H1 (cell line): ENCODE results near the gene MTR. TPM values are rescaled to one million over a fixed set of nuclear protein-coding genes. Genes with fewer than 3 reads are reported as not detected.

Source experiments
- CTCF ChIA-PET: fragments of 300-600 bp; sonication (Branson Sonifier 250); formaldehyde crosslinking; loops from one replicate; lab custom pipeline; 2021; ENCODE audit not compliant: partially characterized antibody; lab: Charles Lee
- POLR2A ChIA-PET: fragments of 300-600 bp; sonication (Branson Sonifier 250); formaldehyde crosslinking; loops from one replicate; lab custom pipeline; 2021; ENCODE audit warnings: inconsistent platforms; ENCODE audit not compliant: partially characterized antibody; lab: Charles Lee
- DNase-seq, 2 experiments: peaks; one replicate each; pipeline versions ENCODE4 v3.0.0 to v3.0.0-alpha.2; 2010 to 2022; ENCODE audit warnings: low spot score in 2 of 2, low read depth in 1 of 2, mixed read lengths in 1 of 2
- FAIRE-seq: peaks from 2 replicates; lab custom pipeline; 2011; peaks lifted over from hg19 to GRCh38; lab: Jason Lieb, UNC
- H2AFZ ChIP-seq: 2 replicates; pipeline ENCODE4 v1.8.1; 2012; ENCODE audit warnings: low read length, inconsistent platforms
- H2AK5ac ChIP-seq: 2 replicates; pipeline ENCODE4 v1.6.1; 2013; ENCODE audit warnings: low read depth, low read length
- H2BK120ac ChIP-seq: replicated peaks from 2 replicates; pipeline ENCODE3; 2013; ENCODE audit warnings: low read depth, low read length, inconsistent platforms
- H2BK12ac ChIP-seq: 2 replicates; pipeline ENCODE4 v1.6.1; 2013; ENCODE audit warnings: low read depth, low read length
- H2BK15ac ChIP-seq: 2 replicates; pipeline ENCODE4 v1.6.1; 2013; ENCODE audit warnings: low read length
- H2BK20ac ChIP-seq: 2 replicates; pipeline ENCODE4 v1.6.1; 2013; ENCODE audit warnings: low read length
- H2BK5ac ChIP-seq: 2 replicates; pipeline ENCODE4 v1.6.1; 2013; ENCODE audit warnings: low read depth, low read length
- H3K14ac ChIP-seq: 2 replicates; pipeline ENCODE4 v1.6.1; 2013; ENCODE audit warnings: inconsistent platforms; ENCODE audit not compliant: insufficient read length
- H3K18ac ChIP-seq: 2 replicates; pipeline ENCODE4 v1.6.1; 2013; ENCODE audit warnings: low read length; ENCODE audit errors: extremely low read depth
- H3K23ac ChIP-seq: 2 replicates; pipeline ENCODE4 v1.6.1; 2013; ENCODE audit warnings: inconsistent platforms; ENCODE audit not compliant: insufficient read length
- H3K23me2 ChIP-seq: 2 replicates; pipeline ENCODE4 v1.6.1; 2013; ENCODE audit warnings: low read depth, low read length
- H3K27ac ChIP-seq: 2 replicates; pipeline ENCODE4 v1.6.1; 2011; ENCODE audit warnings: low read depth, low read length, inconsistent platforms
- H3K27me3 ChIP-seq, 4 experiments: replicated peaks in 1 of 4; 1 replicate in 1 of 4; 2 replicates in 3 of 4; pipeline versions ENCODE4 v1.6.1 to v1.8.1; 2011 to 2013; ENCODE audit warnings: low read length in 3 of 4, mild to moderate bottlenecking in 3 of 4, inconsistent platforms in 2 of 4, mixed read lengths in 2 of 4, moderate library complexity in 1 of 4; ENCODE audit not compliant: control insufficient read depth in 3 of 4, insufficient read depth in 3 of 4; ENCODE audit errors: extremely low read depth in 1 of 4
- H3K36me3 ChIP-seq, 4 experiments: 2 replicates each; pipeline versions ENCODE4 v1.6.1 to v1.8.1; 2011 to 2013; ENCODE audit warnings: mild to moderate bottlenecking in 4 of 4, low read length in 3 of 4, moderate library complexity in 2 of 4, control low read depth in 1 of 4, inconsistent platforms in 1 of 4; ENCODE audit not compliant: insufficient read depth in 4 of 4, control insufficient read depth in 2 of 4
- H3K4ac ChIP-seq: replicated peaks from 2 replicates; pipeline ENCODE3; 2013; ENCODE audit warnings: low read length, low read depth, mixed read lengths, inconsistent platforms; ENCODE audit not compliant: insufficient read length
- H3K4me1 ChIP-seq, 4 experiments: replicated peaks in 1 of 4; 1 replicate in 1 of 4; 2 replicates in 3 of 4; pipeline versions ENCODE4 v1.6.1 to v1.8.1; 2011 to 2013; ENCODE audit warnings: low read length in 3 of 4, inconsistent platforms in 2 of 4, mixed read lengths in 1 of 4; ENCODE audit not compliant: insufficient read depth in 4 of 4, control insufficient read depth in 3 of 4
- H3K4me2 ChIP-seq, 2 experiments: 2 replicates each; pipeline versions ENCODE4 v1.6.1 to v1.8.1; 2011 to 2013; ENCODE audit warnings: low read depth in 2 of 2, low read length in 2 of 2, control low read depth in 1 of 2, inconsistent platforms in 1 of 2, mild to moderate bottlenecking in 1 of 2; ENCODE audit not compliant: insufficient read depth in 1 of 2
- H3K4me3 ChIP-seq, 4 experiments: fragments of 200-600, 300-600 bp in 1 of 4; sonication (generic), shearing (Covaris generic), sonication (Bioruptor Twin) in 1 of 4; 2 replicates each; pipeline versions ENCODE4 v1.5.1 to v1.8.1; 2011 to 2016; ENCODE audit warnings: low read length in 4 of 4, low read depth in 3 of 4, control low read depth in 2 of 4, inconsistent platforms in 2 of 4, mild to moderate bottlenecking in 2 of 4, mixed read lengths in 1 of 4, moderate library complexity in 1 of 4; ENCODE audit not compliant: insufficient read depth in 2 of 4; ENCODE audit errors: extremely low read depth in 1 of 4
- H3K56ac ChIP-seq: replicated peaks from 2 replicates; pipeline ENCODE3; 2013; ENCODE audit warnings: low read depth, mild to moderate bottlenecking, mixed read lengths, low read length, inconsistent platforms; ENCODE audit not compliant: insufficient read length
- H3K79me1 ChIP-seq: 2 replicates; pipeline ENCODE4 v1.6.1; 2013; ENCODE audit warnings: low read depth, low read length, control low read depth
- H3K79me2 ChIP-seq, 2 experiments: 2 replicates each; pipeline versions ENCODE4 v1.6.1 to v1.8.1; 2012 to 2013; ENCODE audit warnings: low read length in 2 of 2, mild to moderate bottlenecking in 2 of 2, inconsistent platforms in 1 of 2; ENCODE audit not compliant: insufficient read depth in 2 of 2, control insufficient read depth in 1 of 2
- H3K9ac ChIP-seq, 4 experiments: replicated peaks in 1 of 4; 1 replicate in 1 of 4; 2 replicates in 3 of 4; pipeline versions ENCODE4 v1.6.1 to v1.8.1; 2011 to 2013; ENCODE audit warnings: low read depth in 3 of 4, low read length in 3 of 4, control low read depth in 2 of 4, mild to moderate bottlenecking in 2 of 4, moderate library complexity in 2 of 4, inconsistent platforms in 1 of 4; ENCODE audit errors: extremely low read depth in 1 of 4
- H3K9me3 ChIP-seq, 2 experiments: 2 replicates each; pipeline versions ENCODE4 v1.6.1 to v1.8.1; 2012 to 2013; ENCODE audit warnings: mild to moderate bottlenecking in 2 of 2, moderate library complexity in 2 of 2, control low read depth in 1 of 2, inconsistent platforms in 1 of 2, low read depth in 1 of 2, low read length in 1 of 2, mixed read lengths in 1 of 2; ENCODE audit not compliant: insufficient read depth in 2 of 2
- H4K20me1 ChIP-seq, 2 experiments: replicated peaks in 1 of 2; 2 replicates each; pipeline versions ENCODE3 to v1.8.1; 2011 to 2013; ENCODE audit warnings: inconsistent platforms in 2 of 2, low read length in 2 of 2, mild to moderate bottlenecking in 1 of 2; ENCODE audit not compliant: insufficient read depth in 2 of 2, control insufficient read depth in 1 of 2
- H4K5ac ChIP-seq: 2 replicates; pipeline ENCODE4 v1.6.1; 2013; ENCODE audit warnings: low read length, low read depth, mixed read lengths, inconsistent platforms; ENCODE audit not compliant: insufficient read length
- H4K8ac ChIP-seq: 2 replicates; pipeline ENCODE4 v1.8.0; 2013; ENCODE audit warnings: mild to moderate bottlenecking, moderate library complexity, low read length, inconsistent platforms; ENCODE audit not compliant: insufficient read depth; ENCODE audit errors: extremely low read depth
- H4K91ac ChIP-seq: replicated peaks from 2 replicates; pipeline ENCODE3; 2013; ENCODE audit warnings: low read length, mixed read lengths, inconsistent platforms; ENCODE audit not compliant: insufficient read length
- TCF12 ChIP-seq: IDR thresholded peaks from 2 replicates; pipeline ENCODE4 v1.6.1; 2011; ENCODE audit warnings: low read depth, mild to moderate bottlenecking, low read length
- WGBS, 2 experiments: shearing (Covaris generic) in 1 of 2; methylation state at CpG; one replicate each; pipeline versions ENCODE4 v1.1.6 to v1.1.7; 2013 to 2015; ENCODE audit warnings: low lambda C conversion rate in 2 of 2, mixed read lengths in 2 of 2, inconsistent platforms in 1 of 2, low coverage in 1 of 2, missing lambda C conversion rate in 1 of 2; ENCODE audit not compliant: insufficient replicate concordance in 2 of 2, insufficient coverage in 1 of 2, insufficient read length in 1 of 2; ENCODE audit errors: extremely low coverage in 1 of 2, missing lambda C conversion rate in 1 of 2; 5-methylcytosine and 5-hydroxymethylcytosine counted together
- polyA plus RNA-seq, 7 experiments: library from polyadenylated mRNA; depleted of rRNA in 3 of 7; stranded (reverse) in 5 of 7; unstranded in 2 of 7; fragments of >200 nt in 5 of 7; fragments of 200-250 nt in 2 of 7; gene quantifications; 1 replicate in 5 of 7; 2 replicates in 1 of 7; 4 replicates in 1 of 7; pipeline versions ENCODE4 v1.2.1 to v1.2.3, GENCODE V29; 2011 to 2013; ENCODE audit warnings: missing spikeins in 2 of 7, mixed read lengths in 2 of 7
- total RNA-seq: library from RNA; stranded (reverse); fragmentation: NEBNext Ultra II Directional; extraction: Animal tissue kit (Norgen Biotek cat#: 25700); gene quantifications from 2 replicates; pipeline ENCODE4 v1.2.1, GENCODE V29; 2021

Gene MTR
- total and polyA plus RNA-seq, 2 of the 8 experiments (the other 6 are each of a cell fraction or from before 2014, with no cell fraction given) = 4.8 to 27.4 TPM

- Histone ChIP-seq H3K18ac (no peak overlapping the region), H2BK12ac (no peak overlapping the region), H3K4me1 (no peaks in the 10 kb centered on the region), H4K5ac (no peak overlapping the region), H3K23ac (no peak overlapping the region), H2BK120ac (no peak overlapping the region), H2AFZ (no peak overlapping the region)
- WGBS, 2 experiments = 86% methylated on average over 2 of the region's 2 CpGs; no CpG with 5 or more reads in 1 of the 2 experiments
- FAIRE-seq (no peak), DNase-seq (no peak)
- POLR2A ChIA-PET = no interaction called here
- CTCF ChIA-PET = no interaction called here
- no peak for TF ChIP-seq TCF12
- TF ChIP-seq, all 59 proteins: peak for 0
- Histone ChIP-seq H3K9ac (no peak overlapping the region), H3K36me3 (peaks cover 0 to 3% (median 1%) of the 10 kb centered on the region in 4 experiments; a peak in 1 of 8 replicates), H3K79me2 (no peaks in the 10 kb centered on the region), H3K14ac (no peak overlapping the region), H4K91ac (no peak overlapping the region), H3K4me3 (no peak overlapping the region), H3K27me3 (no peaks in the 10 kb centered on the region), H3K27ac (no peak overlapping the region), H4K8ac (no peak overlapping the region), H2BK20ac (no peak overlapping the region), H3K23me2 (no peaks in the 10 kb centered on the region; the same call in 1 of the 2 replicates), H3K56ac (no peak overlapping the region), H3K4ac (no peak overlapping the region), H2BK15ac (no peak overlapping the region), H3K4me2 (no peak overlapping the region), H3K9me3 (no peaks in the 10 kb centered on the region), H2AK5ac (no peak overlapping the region), H3K79me1 (no peaks in the 10 kb centered on the region; the same call in 1 of the 2 replicates), H2BK5ac (no peak overlapping the region), H4K20me1 (peaks cover 0 to 2% of the 10 kb centered on the region in 2 experiments)
Measured at GRCh38 chr1:236845830-236846229, 50.7 kb downstream of the MTR start.
